Daoy (cell line): ENCODE results near the gene PHACTR4. TPM values are rescaled to one million over a fixed set of nuclear protein-coding genes. Genes with fewer than 3 reads are reported as not detected.
"Not testable (repeated sequence)": the region's sequence is repeated elsewhere in the genome, so short reads cannot be mapped to it uniquely, and the experiment has no call there.

Experiments used
- DNase-seq: peaks from one replicate; pipeline ENCODE4 v3.0.0-alpha.2; 2015; ENCODE audit warnings: low read depth
- total RNA-seq: library from RNA; depleted of rRNA; stranded (reverse); fragments of >200 nt; shearing (Covaris generic); gene quantifications from 2 replicates; pipeline ENCODE4 v1.2.3, GENCODE V29; 2014

PHACTR4 gene
- total RNA-seq, 1 experiment from 2014 or later, result 12.2 TPM

DNA sequence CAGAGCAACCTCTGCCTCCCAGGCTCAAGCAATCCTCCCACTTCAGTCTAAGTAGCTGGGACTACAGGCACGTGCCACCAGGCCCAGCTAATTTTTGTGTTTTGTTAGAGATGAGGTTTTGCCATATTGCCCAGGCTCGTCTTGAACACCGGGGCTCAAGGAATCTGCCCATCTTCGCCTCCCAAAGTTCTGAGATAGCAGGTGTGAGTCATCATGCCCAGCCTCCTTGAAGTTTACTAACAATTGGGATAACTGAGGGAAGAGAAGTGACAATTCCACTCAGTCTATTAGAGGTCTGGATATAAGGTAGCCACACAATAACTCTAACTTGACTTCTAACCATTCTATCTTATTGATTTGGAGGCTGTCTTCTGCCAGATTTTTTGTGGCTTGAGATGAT lies 130.0 kb downstream of the PHACTR4 start:
- no peak for DNase-seq

DNA sequence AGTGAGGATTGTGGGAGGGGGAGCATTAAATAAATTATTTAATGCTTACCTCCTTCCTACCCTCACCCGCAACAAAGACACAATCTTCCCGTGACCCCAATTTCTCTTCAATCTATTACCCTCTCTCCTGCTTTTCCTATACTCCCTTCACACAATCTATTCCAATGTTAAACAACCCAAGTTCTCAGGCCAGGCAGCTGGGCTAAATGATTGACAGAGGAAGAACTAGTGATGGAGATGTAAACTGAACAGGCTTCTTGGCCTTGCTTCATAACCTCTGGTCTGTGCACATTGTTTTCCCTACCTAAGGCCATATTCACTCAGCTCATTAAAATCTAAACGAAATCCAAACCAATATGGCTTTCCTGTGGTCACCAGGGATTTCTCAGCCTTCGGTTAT lies 132.4 kb downstream of the PHACTR4 start:
- no peak for DNase-seq

DNA sequence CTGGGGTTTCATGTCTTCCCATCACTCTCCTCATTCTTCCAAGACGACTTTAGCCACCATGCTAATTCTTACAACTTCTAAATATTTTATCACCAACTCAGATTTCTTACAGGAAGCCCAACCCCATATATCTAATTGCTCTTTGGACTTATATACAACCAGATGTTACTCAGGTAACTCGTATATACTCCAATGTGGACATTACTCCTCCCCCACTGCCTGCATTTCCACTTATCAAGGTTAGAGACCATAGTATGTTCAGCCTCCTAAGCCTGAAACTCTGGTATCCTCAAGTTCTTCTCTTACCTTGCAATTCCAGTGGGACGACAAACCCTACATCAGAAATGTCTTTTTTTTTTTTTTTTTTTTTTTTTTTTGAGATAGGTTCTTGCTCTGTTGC lies 133.6 kb downstream of the PHACTR4 start:
- DNase-seq, result no peak

DNA sequence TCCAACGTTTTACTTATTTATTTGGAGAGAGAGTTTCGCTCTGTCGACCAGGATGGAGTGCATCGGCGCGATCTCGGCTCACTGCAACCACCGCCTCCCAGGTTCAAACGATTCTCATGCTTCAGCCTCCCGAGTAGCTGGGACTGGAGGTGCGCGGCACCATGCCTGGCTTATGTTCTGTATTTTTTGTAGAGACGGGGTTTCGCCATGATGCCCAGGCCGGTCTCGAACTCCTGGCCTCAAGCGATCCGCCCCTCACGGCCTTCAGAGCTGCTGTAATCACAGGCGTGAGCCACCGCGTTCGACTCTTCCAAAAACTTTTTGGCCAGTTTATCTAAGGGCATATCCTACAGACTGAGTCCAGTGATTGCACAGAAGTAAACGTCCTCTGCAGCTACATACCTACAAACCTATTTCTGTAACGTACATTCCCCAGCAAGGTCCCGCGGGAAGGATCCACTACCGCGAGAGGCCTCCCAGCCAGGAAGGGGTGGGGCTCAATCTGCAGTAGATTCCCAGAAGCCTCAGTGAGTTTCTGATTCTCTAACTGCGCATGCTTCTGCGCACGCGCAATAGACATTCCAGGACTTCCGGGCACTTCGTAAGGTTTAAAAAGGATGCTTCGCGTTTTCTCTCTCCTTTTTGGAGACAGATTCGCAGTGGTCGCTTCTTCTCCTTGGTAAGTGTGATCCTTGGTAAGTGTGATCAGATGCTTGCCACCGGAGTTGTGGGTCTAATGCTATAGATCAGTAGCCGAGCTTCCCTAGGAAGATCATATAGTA lies 136.1 kb downstream of the PHACTR4 start, which contains the start of gene RCC1:
TSS of gene RCC1 (plus strand) at position 638 of the 782 bp plus-strand sequence. CDS start 23,824 bp downstream, outside the sequence.
- peak; percentile 99 for DNase-seq

DNA sequence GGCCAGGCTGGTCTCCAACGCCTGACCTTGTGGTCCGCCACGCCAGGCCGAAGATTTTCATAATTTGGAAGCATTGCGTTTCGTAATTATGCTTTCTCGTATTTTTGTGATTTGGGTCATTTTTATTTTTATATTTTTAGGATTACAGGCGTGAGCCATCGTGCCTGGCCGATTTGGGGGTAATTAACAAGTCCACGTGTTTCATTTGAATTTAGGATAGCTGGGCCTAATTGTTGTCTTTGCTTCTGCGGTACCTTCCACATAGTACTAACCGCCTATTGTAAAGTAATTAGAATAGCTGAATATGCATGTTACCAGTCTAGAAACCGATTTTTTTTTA lies 137.3 kb downstream of the PHACTR4 start:
- no peak for DNase-seq

DNA sequence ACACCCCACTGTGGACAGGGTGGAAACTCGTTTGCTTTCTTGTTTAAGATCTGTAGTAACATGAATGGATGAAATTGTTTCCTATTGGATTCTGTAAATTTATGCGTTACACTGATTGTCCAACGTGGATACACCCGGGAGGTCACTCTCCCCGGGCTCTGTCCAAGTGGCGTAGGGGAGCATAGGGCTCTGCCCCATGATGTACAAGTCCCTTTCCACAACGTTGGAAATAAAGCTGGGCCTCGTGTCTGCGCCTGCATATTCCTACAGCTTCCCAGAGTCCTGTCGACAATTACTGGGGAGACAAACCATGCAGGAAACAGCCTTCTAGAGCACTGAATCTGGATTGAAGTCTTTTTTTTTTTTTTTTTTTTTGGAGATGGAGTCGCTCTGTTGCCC lies 137.7 kb downstream of the PHACTR4 start:
- peak; percentile 25 for DNase-seq

DNA sequence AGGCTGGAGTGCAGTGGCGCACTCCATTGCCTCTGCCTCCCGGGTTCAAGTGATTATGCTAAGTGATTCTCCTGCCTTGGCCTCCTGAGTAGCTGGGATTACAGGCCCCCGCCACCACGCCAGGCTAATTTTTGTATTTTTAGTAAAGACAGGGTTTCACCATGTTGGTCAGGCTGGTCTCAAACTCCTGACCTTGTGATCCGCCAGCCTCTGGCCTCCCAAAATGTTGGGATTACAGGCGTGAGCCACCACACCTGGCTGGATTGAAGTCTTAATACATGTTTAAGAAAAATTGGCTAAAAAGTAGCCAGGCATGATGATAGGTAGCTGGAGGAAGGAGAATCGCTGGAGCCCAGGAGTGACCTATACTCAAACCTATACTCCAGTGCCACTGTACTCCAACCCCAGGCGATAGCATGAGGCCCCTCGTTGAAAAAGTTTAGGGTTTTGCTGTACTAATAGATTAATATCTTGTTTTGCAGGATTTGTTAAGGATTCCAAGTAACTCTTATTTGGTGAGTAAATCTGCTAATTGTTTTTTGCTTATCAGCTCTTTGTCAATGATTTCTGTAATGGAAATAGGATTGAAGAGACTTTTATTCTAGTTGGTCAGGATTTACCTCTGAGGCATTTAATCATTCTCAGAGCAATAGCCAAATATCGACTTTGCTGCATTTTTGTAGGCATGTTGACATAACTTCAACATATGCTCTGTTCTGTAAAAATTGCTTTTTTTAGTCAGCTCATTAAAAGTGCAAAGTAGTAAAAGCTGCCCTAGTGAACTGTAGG lies 138.3 kb downstream of the PHACTR4 start:
- DNase-seq, result no peak

DNA sequence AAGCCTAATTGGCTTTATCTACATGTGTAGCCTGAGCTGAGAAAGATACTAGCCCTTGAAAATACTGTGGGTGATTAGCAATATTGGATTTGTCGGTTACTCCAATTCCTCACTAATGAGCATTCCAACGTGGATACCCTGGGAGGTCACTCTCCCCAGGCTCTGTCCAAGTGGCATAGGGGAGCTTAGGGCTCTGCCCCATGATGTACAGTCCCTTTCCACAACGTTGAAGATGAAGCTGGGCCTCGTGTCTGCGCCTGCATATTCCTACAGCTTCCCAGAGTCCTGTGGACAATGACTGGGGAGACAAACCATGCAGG lies 138.9 kb downstream of the PHACTR4 start:
- DNase-seq, result peak; percentile 24

DNA sequence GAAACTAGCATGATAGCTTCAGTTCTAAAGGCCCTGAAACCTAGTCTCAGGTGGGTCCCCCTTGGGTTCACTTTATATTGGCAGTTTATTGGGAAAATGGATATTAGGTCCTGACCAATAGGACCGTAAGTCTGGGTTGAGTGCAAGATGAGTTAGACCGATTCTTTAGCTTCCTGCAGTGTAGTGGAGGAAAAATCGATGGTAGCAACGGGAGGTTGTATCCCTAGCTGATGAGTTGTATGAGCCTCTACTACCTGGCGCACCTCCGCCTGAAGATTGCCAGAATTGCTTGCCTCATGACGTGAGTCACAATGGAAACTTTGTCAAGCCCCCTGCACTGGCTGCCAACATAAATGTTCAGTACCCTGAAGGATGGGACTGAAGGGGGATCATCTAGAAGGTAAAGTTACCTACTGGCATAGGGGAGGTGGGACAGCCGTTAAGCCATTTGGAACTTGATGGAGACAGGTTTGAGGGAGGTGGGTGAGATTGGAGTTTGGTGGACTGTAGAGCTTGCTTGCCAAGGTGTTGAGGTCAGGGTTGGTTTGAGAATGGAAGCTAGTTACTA lies 140.2 kb downstream of the PHACTR4 start:
- no peak for DNase-seq

DNA sequence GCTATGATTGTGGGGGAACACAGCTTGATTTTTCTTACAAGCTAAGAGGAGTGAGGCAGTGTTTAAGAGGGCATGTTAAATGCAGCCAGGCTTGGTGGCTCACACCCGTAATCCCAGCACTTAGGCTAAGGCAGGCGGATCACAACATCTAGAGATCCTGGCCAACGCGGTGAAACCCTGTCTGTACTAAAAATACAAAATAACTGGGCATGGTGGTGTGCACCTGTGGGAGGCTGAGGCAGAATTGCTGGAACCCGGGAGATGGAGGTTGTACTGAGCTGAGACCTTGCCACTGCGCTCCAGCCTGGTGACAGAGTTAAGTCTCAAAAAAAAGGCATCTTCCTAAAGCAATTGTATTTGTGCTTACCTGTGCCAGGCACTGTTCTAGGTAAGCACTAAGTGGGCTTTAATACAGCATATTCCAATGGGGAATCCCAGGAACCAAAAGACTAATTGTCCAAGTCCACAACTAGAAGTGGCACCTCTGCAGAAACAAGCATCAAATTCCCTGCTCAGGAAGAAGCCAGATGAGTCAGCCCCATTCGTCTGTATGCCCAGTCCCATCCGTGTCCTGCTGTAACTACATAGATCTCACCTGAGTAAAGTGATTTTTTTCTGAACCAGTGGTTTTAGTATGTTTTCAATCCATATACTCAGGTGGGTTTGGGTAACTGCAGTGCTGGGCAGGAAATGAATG lies 140.9 kb downstream of the PHACTR4 start:
- peak; percentile 79 for DNase-seq

DNA sequence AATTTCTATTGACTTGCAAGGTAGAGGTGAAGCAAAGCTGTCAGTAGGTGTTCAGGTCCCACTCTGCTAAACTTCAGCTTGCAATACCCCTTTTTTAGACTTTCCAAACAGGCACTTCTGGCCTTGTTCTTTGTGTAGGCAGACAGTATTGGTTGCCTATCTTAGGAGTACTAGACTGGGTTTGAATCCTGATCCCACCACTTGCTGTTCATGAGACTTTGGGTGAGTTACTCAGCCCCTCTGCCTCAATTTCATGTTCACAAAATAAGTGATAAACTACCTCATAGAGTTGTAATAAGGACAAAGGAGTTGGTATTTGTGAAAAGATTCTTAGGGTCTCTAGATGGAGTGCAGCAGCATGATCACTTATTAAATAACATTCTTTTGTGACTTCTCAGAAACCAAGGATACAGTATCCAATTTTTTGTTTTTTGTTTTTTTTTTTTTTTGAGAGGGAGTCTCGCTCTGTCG lies 141.5 kb downstream of the PHACTR4 start:
- peak; percentile 76 for DNase-seq

DNA sequence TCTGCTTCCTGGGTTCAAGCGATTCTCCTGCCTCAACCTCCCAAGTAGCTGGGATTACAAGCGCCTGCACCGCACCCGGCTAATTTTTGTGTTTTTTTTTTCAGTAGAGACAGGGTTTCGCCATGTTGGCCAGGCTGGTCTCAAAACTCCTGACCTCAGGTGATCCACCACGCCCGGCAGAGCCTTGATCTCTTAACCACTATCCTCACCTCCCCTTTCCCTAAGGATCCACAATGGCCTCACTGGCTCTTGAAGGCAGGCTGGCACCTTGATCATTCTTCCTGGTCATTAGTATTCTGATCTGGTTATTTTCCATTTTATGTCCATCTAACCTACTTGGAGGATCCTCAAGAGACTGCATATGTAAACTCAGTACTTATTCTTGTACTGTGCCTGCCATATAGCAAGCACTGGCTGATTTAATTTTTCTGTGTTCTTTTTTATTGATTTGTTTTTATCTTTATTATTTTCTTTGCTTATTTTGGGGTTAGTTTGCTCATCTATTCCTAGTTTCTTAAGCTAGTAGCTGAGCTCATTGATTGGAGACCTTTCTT lies 142.6 kb downstream of the PHACTR4 start:
- peak; percentile 61 for DNase-seq

DNA sequence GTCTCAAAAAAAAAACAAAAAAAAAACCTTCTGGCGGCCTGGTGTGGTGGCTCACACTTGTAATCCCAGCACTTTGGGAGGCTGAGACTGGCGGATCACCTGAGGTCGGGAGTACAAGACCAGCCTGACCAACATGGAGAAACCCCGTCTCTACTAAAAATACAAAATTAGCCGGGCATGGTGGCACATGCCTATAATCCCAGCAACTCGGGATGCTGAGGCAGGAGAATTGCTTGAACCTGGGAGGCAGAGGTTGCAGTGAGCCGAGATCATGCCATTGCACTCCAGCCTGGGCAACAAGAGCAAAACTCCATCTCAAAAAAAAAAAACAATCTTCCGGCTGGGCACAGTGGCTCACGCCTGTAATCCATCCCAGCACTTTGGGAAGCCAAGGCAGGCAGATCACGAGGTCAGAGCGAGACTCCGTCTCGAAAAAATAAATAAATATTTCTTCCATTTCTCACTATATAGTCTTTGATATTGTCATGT lies 144.9 kb downstream of the PHACTR4 start:
- DNase-seq, result peak; percentile 38

DNA sequence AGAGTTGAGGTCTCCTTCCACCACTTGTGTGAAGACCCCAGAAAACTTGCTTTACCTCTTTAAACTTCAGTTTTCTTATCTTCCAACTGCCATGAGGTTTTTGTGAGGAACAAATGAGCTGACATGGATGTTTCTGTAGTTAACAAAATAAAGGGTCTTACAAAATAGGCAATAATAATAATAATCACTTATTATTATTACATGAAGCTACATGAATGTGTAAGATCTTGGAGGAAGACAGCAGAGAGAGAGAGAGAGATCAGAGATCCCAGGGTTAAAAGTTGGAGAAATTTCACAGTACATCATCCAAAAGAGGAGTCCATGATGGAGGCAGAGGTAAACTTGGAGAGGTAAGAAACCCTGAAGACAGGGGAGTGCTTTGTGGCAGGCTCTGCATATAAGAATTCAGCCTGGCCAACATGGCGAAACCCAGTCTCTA lies 147.0 kb downstream of the PHACTR4 start:
- no peak for DNase-seq

DNA sequence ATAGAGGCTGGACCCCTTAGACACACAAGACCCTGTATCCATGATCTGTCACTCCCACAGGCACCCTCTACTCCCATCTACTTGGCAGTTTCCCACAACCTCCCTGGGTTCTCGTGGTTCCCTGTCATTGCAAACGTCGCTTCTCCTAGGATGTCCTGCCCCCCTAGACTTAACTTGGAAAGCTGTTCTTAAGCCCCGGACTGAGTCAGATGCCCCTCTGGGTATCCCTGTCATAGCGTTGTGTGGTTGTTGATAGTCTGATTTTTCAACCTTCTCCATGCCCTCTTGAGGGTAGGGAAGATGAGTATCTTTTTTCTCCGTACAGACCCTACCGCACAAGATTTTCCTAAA lies 148.1 kb downstream of the PHACTR4 start:
- peak; percentile 51 for DNase-seq

DNA sequence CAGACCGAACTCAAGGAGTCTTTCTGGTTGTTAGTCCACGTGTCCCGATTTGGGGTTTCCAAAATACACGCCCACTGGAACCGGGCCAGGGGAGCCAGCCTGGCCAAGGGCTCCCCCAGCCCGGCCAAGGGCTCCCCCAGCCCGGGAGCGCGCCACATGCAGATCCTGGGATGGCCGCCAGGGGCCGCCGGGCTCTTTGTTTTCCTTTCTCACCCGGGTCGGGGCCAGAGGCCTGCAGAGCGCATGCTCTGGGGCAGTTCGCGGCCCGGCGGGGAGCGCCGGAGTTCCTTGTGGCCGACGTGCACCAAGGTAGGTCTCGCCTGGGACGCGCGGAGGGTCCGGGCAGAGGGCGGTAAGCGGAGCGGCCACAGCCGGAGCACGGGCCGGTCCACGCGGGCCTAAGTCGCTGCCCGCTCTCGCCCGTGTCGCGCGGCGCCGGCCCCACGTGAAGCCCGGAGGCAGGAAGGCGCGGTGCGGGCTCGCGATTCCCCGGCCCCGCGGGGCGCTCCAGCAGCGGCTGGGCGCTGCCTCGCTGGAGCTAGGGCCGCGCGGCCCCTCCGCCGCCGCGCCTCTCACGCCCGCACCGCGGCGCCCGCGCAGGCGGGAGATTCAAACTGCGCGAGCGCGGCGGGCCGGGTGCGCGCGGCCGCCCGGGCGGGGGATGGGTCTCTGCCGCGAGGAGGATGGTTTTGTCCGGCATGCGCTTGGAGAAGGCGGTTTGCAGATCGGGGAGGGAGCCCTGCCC lies 148.6 kb downstream of the PHACTR4 start:
- DNase-seq, result peak; percentile 91

DNA sequence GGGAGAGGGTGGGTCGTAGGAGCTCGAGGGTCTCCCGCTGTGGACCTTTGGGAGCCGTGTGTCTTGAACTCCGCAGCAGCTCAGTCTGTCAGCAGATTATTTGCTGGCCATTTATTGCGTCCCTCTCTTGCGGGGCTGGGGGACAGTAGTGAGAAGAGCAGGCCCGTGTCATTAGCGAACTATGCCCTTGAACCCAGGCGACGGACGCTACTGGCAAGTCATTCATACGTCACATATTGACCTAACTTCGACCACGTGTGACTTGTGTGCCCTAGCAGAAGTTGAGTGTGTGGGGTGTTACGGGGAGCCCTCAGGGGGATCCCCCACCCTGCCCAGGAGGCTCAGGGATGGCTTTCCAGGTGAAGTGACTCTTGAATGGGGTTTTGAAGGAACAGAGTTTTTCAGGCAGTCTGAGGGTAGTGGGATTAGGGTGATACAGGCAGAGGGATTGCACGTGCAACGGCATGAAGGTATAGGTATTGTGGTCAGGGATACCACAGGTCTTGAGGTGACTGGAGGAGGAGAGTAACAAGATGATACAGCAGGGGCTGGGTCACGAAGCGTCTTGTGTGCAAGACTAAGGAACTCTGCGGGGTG lies 149.3 kb downstream of the PHACTR4 start:
- DNase-seq, result peak; percentile 61

DNA sequence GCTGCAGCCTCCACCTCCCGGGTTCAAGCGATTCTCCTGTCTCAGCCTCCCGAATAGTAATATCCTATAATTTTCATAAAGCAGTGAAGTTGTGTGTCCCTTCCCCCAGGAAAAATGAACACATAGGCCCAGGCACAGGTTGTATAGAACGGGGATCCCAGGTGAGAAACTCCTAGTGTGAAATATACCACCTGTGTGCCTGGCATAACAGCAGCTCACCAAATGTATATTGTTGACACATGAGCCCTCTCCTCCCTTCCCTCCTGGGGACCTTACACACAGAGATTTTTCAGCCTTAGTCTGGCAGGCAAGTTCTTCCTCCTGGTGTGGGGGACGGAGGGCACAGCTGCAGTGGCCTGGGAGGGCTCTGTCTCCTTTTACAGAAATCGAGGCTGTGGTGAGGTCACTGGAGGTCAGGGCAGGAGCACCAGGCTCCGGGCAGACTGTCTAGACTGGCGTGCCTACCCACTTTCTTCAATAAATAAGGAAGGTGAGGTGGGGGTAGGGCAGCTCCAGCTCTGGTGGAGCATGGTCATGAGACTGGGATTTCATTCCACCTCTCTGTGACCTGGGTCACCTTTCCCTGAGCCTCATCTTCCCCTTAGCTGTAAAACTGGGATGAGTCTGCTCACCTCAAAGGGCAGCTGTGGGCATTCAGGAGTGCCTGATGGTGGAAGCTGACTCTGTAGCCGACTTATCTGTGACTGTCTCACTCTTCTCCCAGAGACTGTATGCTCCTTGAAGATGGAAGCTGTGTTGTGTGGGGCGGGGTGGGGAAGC lies 150.6 kb downstream of the PHACTR4 start:
- DNase-seq, result no peak

DNA sequence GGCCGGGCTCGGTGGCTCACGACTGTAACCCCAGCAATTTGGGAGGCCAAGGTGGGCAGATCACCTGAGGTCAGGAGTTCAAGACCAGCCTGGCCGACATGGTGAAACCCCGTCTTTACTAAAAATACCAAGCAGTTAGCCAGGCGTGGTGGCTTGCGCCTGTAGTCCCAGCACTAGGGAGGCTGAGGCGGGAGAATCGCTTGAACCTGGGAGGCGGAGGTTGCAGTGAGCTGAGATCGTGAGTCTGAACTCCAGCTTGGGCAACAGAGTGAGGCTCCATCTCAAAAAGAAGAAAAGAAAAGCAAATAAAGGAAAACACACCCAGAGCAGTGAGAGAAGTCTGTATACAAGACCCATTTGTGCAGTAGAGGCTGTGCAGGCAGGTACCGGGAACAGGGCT lies 151.3 kb downstream of the PHACTR4 start:
- DNase-seq, result not testable (repeated sequence)
